NCI-H748 (cell line): ENCODE data around the gene MYO7B.

Experiments
- DNase-seq: peaks from one replicate; lab custom pipeline; 2025; ENCODE audit not compliant: unreplicated experiment; lab: John Stamatoyannopoulos, UW

MYO7B gene

GRCh38 chr2:127535422-127535901 lies at the start of gene MYO7B:
MYO7B (plus strand) TSS chr2:127535683; CDS start chr2:127559723, 24,040 bp downstream.
- DNase-seq = peak; percentile 56

GRCh38 chr2:127485694-127486071 lies 49.8 kb upstream of the MYO7B start:
- no peak for DNase-seq

DNA sequence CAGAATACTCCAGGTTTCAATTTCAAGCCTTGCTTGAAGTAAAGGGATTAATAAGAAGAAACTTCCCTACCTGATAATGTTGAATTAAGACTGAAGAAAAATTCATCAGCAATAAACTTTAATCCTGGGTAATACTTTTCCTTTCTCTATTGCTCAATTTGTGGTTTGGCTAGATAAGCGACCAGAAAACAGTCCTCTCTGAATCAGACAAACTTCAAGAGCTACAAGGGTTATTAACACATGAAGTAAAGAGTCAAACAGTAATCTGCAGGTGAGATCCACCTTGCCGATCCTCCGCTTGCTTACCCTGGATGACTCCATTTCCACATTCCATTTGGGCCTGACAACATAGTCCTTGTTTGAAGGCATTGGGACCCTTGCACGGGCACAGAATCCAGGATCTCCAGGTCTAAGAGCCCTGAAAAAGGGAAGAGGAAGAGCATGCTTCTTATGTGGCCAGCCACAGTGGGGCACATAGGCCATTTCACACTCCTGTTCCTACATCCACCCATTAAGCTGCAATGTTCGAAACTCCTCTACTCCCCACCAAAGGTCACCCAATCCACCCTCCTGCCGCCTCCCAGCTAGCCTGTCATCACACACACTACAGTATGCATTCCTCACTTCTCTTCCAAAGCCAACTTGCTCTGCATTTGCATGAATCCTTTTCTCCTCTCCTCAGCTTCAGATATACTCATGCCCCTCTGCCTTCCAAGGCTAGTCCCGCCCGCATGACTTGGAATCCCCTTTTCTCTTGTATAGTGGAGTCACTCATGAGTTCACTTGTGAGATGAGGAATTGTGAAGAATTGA lies 49.0 kb upstream of the MYO7B start:
- no peak for DNase-seq

DNA sequence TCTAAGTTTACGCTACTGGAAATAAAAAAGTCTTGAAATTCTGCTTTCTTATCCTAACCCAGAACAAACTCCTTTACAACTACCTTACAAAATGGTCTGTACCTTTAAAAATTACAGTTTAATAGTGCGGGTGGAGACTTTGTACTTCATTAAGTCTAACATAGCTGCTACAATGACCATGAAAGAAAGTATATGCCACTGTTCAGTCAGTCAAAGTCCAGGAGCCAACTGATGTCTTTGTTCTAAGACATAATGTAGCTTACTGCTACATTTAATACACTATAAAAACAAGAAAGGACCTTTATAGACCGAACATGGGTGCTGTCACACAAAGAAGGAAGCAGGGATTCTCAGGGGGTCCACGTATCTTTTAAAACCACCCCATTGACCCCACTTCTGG lies 45.2 kb upstream of the MYO7B start:
- DNase-seq = no peak

GRCh38 chr2:127498386-127498785 lies 37.1 kb upstream of the MYO7B start:
- DNase-seq = no peak

GRCh38 chr2:127503491-127503890 lies 32.0 kb upstream of the MYO7B start:
- DNase-seq = no peak

DNA sequence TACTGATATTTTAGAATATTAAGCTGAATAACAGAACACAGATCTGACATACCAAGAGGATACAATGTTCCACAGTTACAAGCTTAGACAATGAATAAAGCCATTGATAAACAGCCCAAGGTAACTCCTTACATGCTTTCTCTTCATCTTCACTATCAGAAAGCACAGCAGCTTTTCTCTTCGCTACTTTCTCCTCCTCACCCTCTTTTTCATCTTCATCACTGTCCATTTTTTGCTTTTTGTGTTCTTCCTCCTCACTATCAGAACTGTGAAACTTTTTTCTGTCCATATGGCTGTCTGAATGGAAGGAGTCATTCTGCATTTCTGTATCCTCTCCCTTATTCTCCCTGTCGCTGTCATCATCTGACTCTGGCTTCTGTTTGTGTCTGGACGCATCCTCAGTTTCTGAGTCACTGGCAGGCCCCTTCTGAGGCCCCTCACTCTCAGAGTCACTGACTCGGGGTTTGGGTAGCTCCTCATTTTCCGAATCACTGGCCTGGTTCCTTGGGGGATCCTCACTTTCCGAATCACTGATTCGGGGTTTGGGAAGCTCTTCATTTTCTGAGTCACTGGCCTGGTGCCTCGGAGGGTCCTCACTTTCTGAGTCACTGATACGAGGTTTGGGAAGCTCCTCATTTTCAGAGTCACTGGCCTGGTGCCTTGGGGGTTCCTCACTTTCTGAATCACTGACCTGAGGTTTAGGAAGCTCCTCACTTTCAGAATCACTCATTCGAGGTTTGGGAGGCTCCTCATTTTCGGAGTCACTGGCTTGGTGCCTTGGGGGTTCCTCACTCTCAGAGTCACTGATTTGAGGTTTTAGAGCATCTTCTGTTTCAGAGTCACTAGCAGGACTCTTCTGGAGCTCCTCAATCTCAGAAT lies 30.7 kb upstream of the MYO7B start:
- no peak for DNase-seq

DNA sequence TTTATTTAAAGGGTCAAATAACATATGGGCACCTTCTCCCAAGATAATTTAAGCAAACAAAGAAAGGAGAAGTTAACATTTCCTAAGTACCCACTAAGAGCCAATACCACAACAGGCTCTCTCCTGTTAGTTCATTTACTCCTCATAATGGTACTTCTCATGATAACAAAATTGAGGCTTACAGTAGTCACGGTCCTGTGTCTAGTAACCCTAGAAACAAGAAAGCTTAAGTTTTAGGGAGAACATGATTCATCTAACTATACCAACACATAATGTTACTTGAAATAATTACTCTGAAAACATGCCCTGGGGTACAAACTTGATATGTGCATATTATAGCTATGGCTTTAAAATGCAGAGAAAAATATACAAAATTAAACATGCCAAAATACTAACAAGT lies 29.0 kb upstream of the MYO7B start:
- DNase-seq = no peak

DNA sequence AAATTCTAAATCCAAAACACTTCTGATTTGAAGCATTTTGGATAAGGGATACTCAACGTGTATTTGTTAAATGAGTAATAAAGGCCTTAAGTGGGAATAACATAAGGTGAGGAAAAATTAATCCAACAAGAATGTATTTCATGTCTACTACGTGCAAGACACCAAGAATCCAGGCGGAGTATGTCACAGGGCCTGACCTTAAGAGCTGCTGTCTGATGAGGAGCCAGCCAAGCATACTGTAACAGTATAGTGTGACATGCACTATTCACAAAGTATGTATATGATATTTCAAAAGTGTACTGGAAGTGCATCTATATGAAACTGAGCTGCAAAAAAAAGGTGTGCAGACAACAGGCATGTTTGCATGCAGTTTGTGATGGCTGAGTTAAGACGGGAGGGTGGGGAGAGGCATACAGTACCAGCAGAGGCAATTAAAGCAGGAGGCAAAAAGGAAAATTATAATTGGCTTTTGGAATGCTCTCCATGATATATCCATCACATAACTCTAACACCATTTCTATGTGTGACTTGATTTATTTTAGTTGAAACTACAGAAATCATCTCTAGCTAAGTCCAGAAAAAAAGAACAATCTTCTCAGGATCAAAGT lies 27.4 kb upstream of the MYO7B start:
- DNase-seq = no peak

GRCh38 chr2:127508631-127509034 lies 26.9 kb upstream of the MYO7B start:
- peak; percentile 14 for DNase-seq

DNA sequence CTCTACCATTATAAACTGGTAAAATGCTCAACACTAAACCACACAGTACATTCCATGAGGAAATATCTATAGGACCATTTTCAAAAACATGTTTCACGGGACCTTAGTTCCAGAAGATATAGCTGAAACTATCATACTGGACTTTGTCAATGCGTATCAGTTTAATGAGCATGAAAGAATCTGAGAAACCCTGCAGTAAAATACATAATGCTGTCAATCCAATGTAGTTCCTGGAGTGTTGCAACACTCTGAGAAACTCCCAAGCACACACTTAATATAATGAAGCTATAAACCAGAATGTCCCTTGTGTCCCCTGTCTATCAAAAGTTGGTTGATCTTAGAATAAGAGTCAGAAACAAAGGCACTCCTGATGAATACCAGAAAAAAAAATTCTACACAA lies 25.4 kb upstream of the MYO7B start:
- no peak for DNase-seq

- no peak for DNase-seq
Observed at GRCh38 chr2:127511090-127511695, 24.3 kb upstream of the MYO7B start.

GRCh38 chr2:127511917-127512316 lies 23.6 kb upstream of the MYO7B start:
- no peak for DNase-seq

GRCh38 chr2:127512362-127512761 lies 23.1 kb upstream of the MYO7B start:
- DNase-seq = no peak

DNA sequence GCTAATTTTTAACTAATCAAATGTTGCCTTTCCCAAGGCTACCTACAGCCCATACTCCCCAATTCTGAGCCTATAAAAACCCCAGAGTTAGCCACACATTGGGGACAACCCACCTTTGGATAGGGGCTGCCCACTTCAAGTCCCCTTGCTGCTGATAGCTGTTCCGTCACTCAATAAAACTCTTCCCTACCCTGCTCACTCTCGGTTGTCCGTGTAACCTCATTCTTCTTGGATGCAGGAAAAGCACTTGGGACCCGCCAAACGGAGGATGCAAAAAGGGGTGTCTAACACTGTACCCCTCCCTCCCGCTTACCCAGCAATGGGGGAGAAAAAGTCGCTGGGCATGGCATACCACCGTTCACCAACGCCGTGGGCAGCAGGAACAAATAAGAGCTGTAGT lies 21.4 kb upstream of the MYO7B start:
- DNase-seq = no peak

DNA sequence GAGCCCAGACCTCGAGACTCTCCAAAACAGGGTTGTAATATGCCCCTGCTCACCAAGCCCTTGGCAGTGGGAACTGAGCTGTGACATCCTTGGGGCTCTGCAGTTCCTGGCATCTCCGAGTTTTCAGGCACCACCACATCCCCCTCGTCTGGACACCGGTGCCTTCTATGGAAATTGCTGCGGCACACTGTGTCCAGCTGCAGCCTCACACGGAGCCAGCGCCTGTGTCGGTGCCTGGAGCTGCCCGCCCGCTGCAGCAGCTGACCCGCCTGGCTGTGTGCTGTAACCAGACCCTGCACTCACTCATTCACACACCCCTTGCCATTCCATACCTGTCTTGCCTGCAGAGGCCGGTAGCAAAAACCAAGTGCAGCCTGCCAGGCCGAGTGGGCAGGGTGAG lies 21.0 kb upstream of the MYO7B start:
- DNase-seq = no peak

DNA sequence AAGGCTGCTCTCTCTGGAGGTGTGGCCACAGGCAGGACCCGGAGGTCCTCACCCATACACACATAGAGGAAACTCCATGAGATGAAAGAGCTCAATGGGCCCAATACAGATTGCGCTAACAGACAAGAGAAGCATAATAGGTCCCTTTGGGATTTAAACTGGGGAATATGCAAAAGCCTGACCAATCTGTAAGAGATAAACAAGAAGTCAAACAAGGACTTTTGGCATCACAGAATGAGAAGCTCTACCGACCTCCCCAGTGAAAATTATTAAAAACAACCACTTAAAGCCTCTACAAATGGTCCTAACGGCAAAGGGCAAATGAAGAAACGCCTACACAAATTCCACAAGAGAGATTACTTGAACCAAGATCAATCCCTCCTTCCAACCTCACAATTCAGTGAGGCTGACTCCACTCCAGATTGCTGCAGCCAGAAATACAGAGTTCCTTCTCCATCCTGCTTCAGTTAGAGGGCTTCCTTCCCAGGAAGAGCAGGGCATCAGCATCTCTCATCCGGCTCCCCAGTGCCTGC lies 20.0 kb upstream of the MYO7B start:
- DNase-seq = no peak

DNA sequence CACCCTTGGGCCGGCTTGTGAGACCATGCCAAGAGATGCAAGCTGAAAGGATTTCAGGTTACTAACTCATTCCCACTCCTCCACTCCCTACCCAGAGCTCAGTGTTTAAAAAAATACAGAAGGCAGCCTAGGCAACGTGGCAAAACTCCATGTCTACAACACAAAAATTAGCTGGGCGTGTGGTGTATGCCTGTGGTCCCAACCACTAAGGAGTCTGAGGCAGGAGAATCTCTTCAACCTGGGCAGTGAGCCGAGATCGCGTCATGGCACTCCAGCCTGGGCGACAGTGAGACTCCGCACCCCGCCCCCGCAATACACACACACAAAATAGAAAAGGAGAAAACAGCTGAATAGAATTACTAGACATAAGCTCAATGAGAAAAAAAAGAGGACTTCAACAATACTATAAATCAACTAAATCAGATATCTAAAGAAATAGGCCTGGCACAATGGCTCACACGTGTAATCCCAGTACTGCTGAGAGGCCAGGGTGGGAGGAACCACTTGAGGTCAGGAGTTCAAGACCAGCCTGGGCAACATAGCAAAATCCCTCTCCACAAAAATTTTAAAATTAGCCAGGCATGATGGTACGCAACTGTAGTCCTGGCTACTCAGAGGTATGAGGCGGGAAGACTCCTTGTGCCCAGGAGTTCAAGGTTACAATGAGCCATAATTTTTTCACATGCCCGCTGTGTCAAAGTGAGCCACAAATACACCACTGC lies 19.3 kb upstream of the MYO7B start:
- DNase-seq = no peak

GRCh38 chr2:127517465-127517864 lies 18.0 kb upstream of the MYO7B start:
- DNase-seq = no peak

DNA sequence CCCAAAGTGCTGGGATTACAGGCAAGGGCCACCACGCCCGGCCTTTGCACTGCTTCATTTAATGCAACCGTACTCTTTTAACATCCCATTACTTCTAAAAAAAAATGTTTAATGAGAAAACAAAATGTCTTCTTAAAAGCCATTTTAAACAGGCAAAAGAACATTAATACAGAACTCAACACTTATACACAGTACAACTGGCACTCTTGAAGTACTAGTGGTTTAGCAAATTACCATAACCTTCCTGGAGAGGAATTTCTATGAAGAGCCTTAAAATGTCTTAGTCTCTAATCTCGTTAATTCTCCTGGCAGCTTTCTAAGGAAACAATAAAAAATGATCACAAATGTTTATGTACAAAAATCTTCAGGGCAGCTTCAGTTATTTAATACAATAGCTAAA lies 15.1 kb upstream of the MYO7B start:
- DNase-seq = no peak
